AG09319 (cell line): Measurements from ENCODE around the gene MRPL55.

ENCODE experiments used
- DNase-seq: peaks from one replicate; pipeline ENCODE4 v3.0.0-alpha.2; 2010; ENCODE audit warnings: low read depth; ENCODE audit errors: extremely low read depth
- CTCF ChIP-seq: IDR thresholded peaks from 2 replicates; pipeline ENCODE4 v1.5.1; 2011; ENCODE audit warnings: low read depth, mild to moderate bottlenecking, inconsistent platforms, low read length, moderate library complexity

MRPL55 gene

GRCh38 chr1:228092342-228093049 lies 16.6 kb downstream of the MRPL55 start:
- DNase-seq: no peak
- no peak for TF ChIP-seq CTCF

- TF ChIP-seq CTCF: no peak
- DNase-seq: no peak
These were observed 18.0 kb downstream of the MRPL55 start for GRCh38 chr1:228091084-228091483.

GRCh38 chr1:228090613-228091081 lies 18.5 kb downstream of the MRPL55 start:
- no peak for TF ChIP-seq CTCF

GRCh38 chr1:228089519-228090380 lies 19.3 kb downstream of the MRPL55 start:
- no peak for TF ChIP-seq CTCF
- no peak for DNase-seq

More at GRCh38 chr1:228090613-228091081, 18.5 kb downstream of the MRPL55 start:
- DNase-seq: no peak

GRCh38 chr1:228088586-228089498 lies 20.3 kb downstream of the MRPL55 start:
- TF ChIP-seq CTCF: no peak
- DNase-seq: no peak

GRCh38 chr1:228087771-228088251 lies 21.3 kb downstream of the MRPL55 start:
- DNase-seq: peak; percentile 41

More at GRCh38 chr1:228087771-228088251, 21.3 kb downstream of the MRPL55 start:
- no peak for TF ChIP-seq CTCF
